Measurements from ENCODE around the gene TTC3. TPM values are rescaled to one million over a fixed set of nuclear protein-coding genes. Genes with fewer than 3 reads are reported as not detected.

TTC3 gene
- total and polyA plus RNA-seq, 9 of the 15 experiments (the other 6 are each of a cell fraction or from before 2014, with no cell fraction given) = 17.5 to 92.0 (median 59.5) TPM

DNA sequence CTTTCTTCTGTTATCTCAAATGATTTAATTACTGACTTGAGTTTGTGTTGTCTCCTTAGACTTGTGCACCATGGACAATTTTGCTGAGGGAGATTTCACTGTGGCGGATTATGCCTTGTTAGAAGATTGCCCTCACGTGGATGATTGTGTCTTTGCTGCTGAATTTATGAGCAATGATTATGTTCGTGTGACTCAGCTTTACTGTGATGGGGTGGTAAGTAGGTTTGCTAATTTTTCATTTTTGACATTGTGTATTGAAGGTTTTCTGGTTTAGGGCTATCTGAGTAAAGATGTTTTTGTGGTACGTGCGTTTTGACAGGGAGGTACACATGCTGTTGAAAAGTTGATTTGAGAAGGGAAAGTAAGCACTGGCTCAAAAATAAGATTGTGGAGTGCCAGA is 14.1 kb downstream of the TTC3 start (continued):
- TF ChIP-seq, protein P1, sequence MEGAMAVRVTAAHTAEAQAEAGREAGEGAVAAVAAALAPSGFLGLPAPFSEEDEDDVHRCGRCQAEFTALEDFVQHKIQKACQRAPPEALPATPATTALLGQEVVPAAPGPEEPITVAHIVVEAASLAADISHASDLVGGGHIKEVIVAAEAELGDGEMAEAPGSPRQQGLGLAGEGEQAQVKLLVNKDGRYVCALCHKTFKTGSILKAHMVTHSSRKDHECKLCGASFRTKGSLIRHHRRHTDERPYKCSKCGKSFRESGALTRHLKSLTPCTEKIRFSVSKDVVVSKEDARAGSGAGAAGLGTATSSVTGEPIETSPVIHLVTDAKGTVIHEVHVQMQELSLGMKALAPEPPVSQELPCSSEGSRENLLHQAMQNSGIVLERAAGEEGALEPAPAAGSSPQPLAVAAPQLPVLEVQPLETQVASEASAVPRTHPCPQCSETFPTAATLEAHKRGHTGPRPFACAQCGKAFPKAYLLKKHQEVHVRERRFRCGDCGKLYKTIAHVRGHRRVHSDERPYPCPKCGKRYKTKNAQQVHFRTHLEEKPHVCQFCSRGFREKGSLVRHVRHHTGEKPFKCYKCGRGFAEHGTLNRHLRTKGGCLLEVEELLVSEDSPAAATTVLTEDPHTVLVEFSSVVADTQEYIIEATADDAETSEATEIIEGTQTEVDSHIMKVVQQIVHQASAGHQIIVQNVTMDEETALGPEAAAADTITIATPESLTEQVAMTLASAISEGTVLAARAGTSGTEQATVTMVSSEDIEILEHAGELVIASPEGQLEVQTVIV (CRISPR knock-in tag; IDR thresholded peaks at IDR 0.05; ENCODE audit: borderline replicate concordance) = no peak
- TF ChIP-seq, protein P2, sequence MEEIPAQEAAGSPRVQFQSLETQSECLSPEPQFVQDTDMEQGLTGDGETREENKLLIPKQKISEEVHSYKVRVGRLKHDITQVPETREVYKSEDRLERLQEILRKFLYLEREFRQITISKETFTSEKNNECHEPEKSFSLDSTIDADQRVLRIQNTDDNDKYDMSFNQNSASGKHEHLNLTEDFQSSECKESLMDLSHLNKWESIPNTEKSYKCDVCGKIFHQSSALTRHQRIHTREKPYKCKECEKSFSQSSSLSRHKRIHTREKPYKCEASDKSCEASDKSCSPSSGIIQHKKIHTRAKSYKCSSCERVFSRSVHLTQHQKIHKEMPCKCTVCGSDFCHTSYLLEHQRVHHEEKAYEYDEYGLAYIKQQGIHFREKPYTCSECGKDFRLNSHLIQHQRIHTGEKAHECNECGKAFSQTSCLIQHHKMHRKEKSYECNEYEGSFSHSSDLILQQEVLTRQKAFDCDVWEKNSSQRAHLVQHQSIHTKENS (CRISPR knock-in tag; IDR thresholded peaks at IDR 0.05) = no peak
- TF ChIP-seq ARID2 (IDR thresholded peaks at IDR 0.05) = peak; percentile 51; the same call in 1 of the 2 replicates
- TF ChIP-seq SRF (CRISPR knock-in tag; IDR thresholded peaks at IDR 0.05) = no peak
- no peak for TF ChIP-seq ZNF584 (CRISPR knock-in tag; IDR thresholded peaks at IDR 0.05; ENCODE audit: low read depth)
- TF ChIP-seq ARHGAP35 (IDR thresholded peaks at IDR 0.05; ENCODE audit: partially characterized antibody) = peak; percentile 28
- TF ChIP-seq, protein P3, sequence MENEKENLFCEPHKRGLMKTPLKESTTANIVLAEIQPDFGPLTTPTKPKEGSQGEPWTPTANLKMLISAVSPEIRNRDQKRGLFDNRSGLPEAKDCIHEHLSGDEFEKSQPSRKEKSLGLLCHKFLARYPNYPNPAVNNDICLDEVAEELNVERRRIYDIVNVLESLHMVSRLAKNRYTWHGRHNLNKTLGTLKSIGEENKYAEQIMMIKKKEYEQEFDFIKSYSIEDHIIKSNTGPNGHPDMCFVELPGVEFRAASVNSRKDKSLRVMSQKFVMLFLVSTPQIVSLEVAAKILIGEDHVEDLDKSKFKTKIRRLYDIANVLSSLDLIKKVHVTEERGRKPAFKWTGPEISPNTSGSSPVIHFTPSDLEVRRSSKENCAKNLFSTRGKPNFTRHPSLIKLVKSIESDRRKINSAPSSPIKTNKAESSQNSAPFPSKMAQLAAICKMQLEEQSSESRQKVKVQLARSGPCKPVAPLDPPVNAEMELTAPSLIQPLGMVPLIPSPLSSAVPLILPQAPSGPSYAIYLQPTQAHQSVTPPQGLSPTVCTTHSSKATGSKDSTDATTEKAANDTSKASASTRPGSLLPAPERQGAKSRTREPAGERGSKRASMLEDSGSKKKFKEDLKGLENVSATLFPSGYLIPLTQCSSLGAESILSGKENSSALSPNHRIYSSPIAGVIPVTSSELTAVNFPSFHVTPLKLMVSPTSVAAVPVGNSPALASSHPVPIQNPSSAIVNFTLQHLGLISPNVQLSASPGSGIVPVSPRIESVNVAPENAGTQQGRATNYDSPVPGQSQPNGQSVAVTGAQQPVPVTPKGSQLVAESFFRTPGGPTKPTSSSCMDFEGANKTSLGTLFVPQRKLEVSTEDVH (IDR thresholded peaks at IDR 0.05; ENCODE audit: low read depth, partially characterized antibody) = no peak
- TF ChIP-seq, protein P4, sequence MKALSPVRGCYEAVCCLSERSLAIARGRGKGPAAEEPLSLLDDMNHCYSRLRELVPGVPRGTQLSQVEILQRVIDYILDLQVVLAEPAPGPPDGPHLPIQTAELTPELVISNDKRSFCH (CRISPR knock-in tag; IDR thresholded peaks at IDR 0.05) = no peak
- TF ChIP-seq, protein P4 (tag; IDR thresholded peaks at IDR 0.05) = no peak
- TF ChIP-seq ARID1B (IDR thresholded peaks at IDR 0.05) = peak; percentile 67
- no peak for TF ChIP-seq ZNF253 (CRISPR knock-in tag; conservative IDR thresholded peaks at IDR 0.05)
- peak in 1 of 2 experiments; percentile 63; a peak in 1 of 4 replicates for TF ChIP-seq ARNT (IDR thresholded peaks at IDR 0.05)
- TF ChIP-seq ZNF764 (CRISPR knock-in tag; IDR thresholded peaks at IDR 0.05; ENCODE audit: low read depth) = peak; percentile 79; the same call in 1 of the 2 replicates
- no peak for TF ChIP-seq PHF20 (IDR thresholded peaks at IDR 0.05; ENCODE audit: partially characterized antibody)
- TF ChIP-seq POLR2AphosphoS2 (IDR thresholded peaks at IDR 0.05; ENCODE audit: low read length) = no peak
- no peak for TF ChIP-seq BDP1 (IDR thresholded peaks at IDR 0.05; ENCODE audit: insufficient read depth, insufficient read length)
- TF ChIP-seq PPARD (CRISPR knock-in tag; IDR thresholded peaks at IDR 0.05) = no peak
- peak; percentile 67 to 86 for TF ChIP-seq RAD21 (CRISPR knock-in tag; conservative IDR thresholded peaks at IDR 0.05 in 1 of 2, IDR thresholded peaks at IDR 0.05 in 1 of 2)
- TF ChIP-seq TCFL5 (CRISPR knock-in tag; conservative IDR thresholded peaks at IDR 0.05) = no peak
- no peak for TF ChIP-seq MCM3 (IDR thresholded peaks at IDR 0.05)
- TF ChIP-seq, protein P5, sequence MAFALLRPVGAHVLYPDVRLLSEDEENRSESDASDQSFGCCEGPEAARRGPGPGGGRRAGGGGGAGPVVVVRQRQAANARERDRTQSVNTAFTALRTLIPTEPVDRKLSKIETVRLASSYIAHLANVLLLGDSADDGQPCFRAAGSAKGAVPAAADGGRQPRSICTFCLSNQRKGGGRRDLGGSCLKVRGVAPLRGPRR (CRISPR knock-in tag; IDR thresholded peaks at IDR 0.05) = no peak
- TF ChIP-seq RFX5 (IDR thresholded peaks at IDR 0.05; ENCODE audit: low read depth, low read length) = no peak
- no peak for TF ChIP-seq ZNF76 (CRISPR knock-in tag; IDR thresholded peaks at IDR 0.05; ENCODE audit: borderline replicate concordance)
